ENCODE measurements around the gene TP53TG3F. TPM values are rescaled to one million over a fixed set of nuclear protein-coding genes. Genes with fewer than 3 reads are reported as not detected.
"Not testable (repeated sequence)": the region's sequence is repeated elsewhere in the genome, so short reads cannot be mapped to it uniquely, and the experiment has no call there.

TP53TG3F gene
- not detected in 2 replicates for total RNA-seq (2014; rRNA removed; shearing (Covaris generic); ENCODE audit: low replicate concordance)

- DNase-seq (ENCODE audit: low read depth); in situ Hi-C loops (cut with HindIII; ENCODE audit: low pct_unique_long_range_greater_than_20kb, low sequenced_read_pairs): not testable (repeated sequence)
Measured at GRCh38 chr16:33459312-33459711, at the start of gene TP53TG3F. Gene TP53TG3F, plus strand, starts transcription at chr16:33459612. Its CDS starts 68 bp downstream, at chr16:33459680.

DNA sequence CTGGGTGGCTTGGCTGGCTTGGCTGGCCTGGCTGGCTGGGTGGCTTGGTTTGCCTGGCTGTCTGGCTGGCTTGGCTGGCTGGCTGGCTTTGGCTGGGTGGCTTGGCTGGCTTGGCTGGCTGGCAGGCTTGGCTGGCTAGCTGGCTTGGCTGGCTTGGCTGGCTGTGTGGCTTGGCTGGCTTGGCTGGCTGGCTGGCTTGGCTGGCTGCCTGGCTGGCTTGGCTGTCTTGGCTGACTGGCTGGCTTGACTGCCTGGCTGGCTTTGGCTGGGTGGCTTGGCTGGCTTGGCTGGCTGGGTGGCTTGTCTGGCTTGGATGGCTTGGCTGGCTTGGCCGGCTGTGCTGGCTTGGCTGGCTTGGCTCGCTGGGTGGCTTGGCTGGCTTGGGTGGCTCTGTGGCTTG is 32.2 kb downstream of the TP53TG3F start:
- DNase-seq (ENCODE audit: low read depth); in situ Hi-C loops (cut with HindIII; ENCODE audit: low pct_unique_long_range_greater_than_20kb, low sequenced_read_pairs): not testable (repeated sequence)

DNA sequence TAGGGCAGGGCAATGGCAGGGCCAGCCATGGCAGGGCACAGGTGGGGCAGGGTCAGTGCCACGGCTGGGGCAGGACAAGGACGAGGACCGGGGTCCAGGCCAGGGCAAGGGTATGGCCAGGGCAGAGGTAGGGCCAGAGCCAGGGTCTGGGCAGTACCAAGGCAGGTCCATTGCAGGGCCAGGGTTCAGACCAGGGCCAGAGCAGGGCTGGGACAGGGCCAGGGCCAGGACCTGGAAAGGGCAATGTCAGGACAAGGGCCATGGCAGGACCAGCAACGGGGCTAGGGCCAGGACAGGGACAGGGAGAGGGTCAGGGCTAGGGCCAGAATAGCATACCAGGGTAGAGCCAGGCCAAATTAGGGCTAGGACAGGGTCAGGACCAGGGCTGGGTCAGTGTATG is 47.8 kb downstream of the TP53TG3F start:
- in situ Hi-C loops (cut with HindIII; ENCODE audit: low pct_unique_long_range_greater_than_20kb, low sequenced_read_pairs); DNase-seq (ENCODE audit: low read depth): not testable (repeated sequence)

- DNase-seq (ENCODE audit: low read depth); in situ Hi-C loops (cut with HindIII; ENCODE audit: low pct_unique_long_range_greater_than_20kb, low sequenced_read_pairs): not testable (repeated sequence)
Measured at GRCh38 chr16:33509070-33509469, 49.7 kb downstream of the TP53TG3F start.

- DNase-seq (ENCODE audit: low read depth); in situ Hi-C loops (cut with HindIII; ENCODE audit: low pct_unique_long_range_greater_than_20kb, low sequenced_read_pairs): not testable (repeated sequence)
Measured at GRCh38 chr16:33509906-33510305, 50.5 kb downstream of the TP53TG3F start.

Other genes with a start within 250 kb of the TP53TG3F start
- gene TP53TG3E, start 155.3 kb upstream of the TP53TG3F start, total RNA-seq (2014; rRNA removed; shearing (Covaris generic); ENCODE audit: low replicate concordance): not detected in 2 replicates
- not detected in 2 replicates for gene TP53TG3B, start 98.8 kb upstream of the TP53TG3F start, total RNA-seq (2014; rRNA removed; shearing (Covaris generic); ENCODE audit: low replicate concordance)